Esophagus squamous epithelium (tissue), 5 donors: Measurements from ENCODE around the gene YIPF6. TPM values are rescaled to one million over a fixed set of nuclear protein-coding genes. Genes with fewer than 3 reads are reported as not detected.
"Not testable (repeated sequence)": the region's sequence is repeated elsewhere in the genome, so short reads cannot be mapped to it uniquely, and the experiment has no call there.

Source experiments
- DNase-seq: peaks from one replicate; lab custom pipeline; 2025; lab: John Stamatoyannopoulos, UW
- H3K27ac ChIP-seq, 4 donors: fragments of 200-600 bp; sonication (generic); one replicate each; pipeline ENCODE4 v1.5.1; 2016 to 2019; ENCODE audit warnings: mild to moderate bottlenecking in 1 of 4
- H3K27me3 ChIP-seq, 4 donors: fragments of 200-600 bp; sonication (generic); 1 replicate in 3 of 4; 2 replicates in 1 of 4; pipeline versions ENCODE4 v1.5.1 to v1.6.0; 2017 to 2021; ENCODE audit warnings: antibody characterized with exemption in 1 of 4
- H3K36me3 ChIP-seq, 3 donors: fragments of 200-600 bp; sonication (generic); one replicate each; pipeline ENCODE4 v1.5.1; 2016 to 2019
- H3K4me1 ChIP-seq, 3 donors: fragments of 200-600 bp; sonication (generic); one replicate each; pipeline ENCODE4 v1.5.1; 2017 to 2019
- H3K4me3 ChIP-seq, 4 donors: fragments of 200-600 bp; sonication (generic); 1 replicate in 3 of 4; 2 replicates in 1 of 4; pipeline ENCODE4 v1.5.1; 2016 to 2019; ENCODE audit warnings: mild to moderate bottlenecking in 2 of 4, moderate library complexity in 1 of 4
- H3K9me3 ChIP-seq, 3 donors: fragments of 200-600 bp; sonication (generic); one replicate each; pipeline ENCODE4 v1.5.1; 2016 to 2019
- POLR2A ChIP-seq, 4 donors: fragments of 450-650 bp; IDR thresholded peaks; one replicate each; pipeline ENCODE4 v1.6.1; 2017; ENCODE audit warnings: antibody characterized with exemption in 4 of 4, mild to moderate bottlenecking in 4 of 4, moderate library complexity in 3 of 4
- WGBS, 2 donors: methylation state at CpG; one replicate each; pipeline ENCODE4 v1.1.5; 2018; 5-methylcytosine and 5-hydroxymethylcytosine counted together
- intact Hi-C: fragments of 100-400 bp; cut with DNase I; formaldehyde crosslinking; loops from one replicate; pipeline ENCODE4 v1.15.0; 2022
- total RNA-seq, 4 donors: library from RNA; depleted of rRNA; stranded (reverse); fragments of >200 nt; gene quantifications; one replicate each; pipeline ENCODE4 v1.1.0, GENCODE V29; 2016
- TF ChIP-seq, protein P1 (sequence below), 6 experiments: fragments of 450-650 bp in 4 of 6; fragments of 200-600 bp in 2 of 6; sonication (generic) in 2 of 6; IDR thresholded peaks; one replicate each; pipeline ENCODE4 v1.5.1; 2016 to 2019; ENCODE audit warnings: antibody characterized with exemption in 6 of 6, mild to moderate bottlenecking in 4 of 6, moderate library complexity in 4 of 6
- donor health status: DM: yes; HTN: yes; CAD: no.

YIPF6 gene
- total RNA-seq, 4 donors from 2014 or later: 14.8 to 22.0 (median 18.2) TPM

DNA sequence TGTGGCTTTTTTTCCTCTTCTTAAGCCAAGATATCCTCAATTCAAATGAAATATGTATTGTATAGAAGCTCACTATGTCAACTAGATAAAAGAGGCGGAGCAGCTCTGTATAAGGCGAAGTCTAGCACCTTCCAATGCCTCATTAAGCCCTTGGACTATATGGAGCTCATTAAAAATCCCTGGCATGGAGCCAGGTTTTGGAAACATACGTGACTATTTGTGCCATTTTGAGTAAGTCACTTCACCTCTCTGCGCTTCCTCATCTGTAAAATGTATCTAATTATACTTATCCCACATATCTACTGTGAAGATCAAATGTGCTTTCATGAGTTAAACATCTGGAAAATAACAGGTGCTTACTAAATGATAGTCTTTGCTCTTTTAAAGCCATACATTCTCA, 57.2 kb downstream of the YIPF6 start:
- H3K36me3 ChIP-seq: no peaks in the 10 kb centered on the region
- no peak overlapping the region for H3K4me3 ChIP-seq
- no peak overlapping the region for H3K27ac ChIP-seq
- TF ChIP-seq, protein P1, sequence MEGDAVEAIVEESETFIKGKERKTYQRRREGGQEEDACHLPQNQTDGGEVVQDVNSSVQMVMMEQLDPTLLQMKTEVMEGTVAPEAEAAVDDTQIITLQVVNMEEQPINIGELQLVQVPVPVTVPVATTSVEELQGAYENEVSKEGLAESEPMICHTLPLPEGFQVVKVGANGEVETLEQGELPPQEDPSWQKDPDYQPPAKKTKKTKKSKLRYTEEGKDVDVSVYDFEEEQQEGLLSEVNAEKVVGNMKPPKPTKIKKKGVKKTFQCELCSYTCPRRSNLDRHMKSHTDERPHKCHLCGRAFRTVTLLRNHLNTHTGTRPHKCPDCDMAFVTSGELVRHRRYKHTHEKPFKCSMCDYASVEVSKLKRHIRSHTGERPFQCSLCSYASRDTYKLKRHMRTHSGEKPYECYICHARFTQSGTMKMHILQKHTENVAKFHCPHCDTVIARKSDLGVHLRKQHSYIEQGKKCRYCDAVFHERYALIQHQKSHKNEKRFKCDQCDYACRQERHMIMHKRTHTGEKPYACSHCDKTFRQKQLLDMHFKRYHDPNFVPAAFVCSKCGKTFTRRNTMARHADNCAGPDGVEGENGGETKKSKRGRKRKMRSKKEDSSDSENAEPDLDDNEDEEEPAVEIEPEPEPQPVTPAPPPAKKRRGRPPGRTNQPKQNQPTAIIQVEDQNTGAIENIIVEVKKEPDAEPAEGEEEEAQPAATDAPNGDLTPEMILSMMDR (IDR thresholded peaks at IDR 0.05): no peak
- TF ChIP-seq POLR2A (IDR thresholded peaks at IDR 0.05): no peak
- H3K9me3 ChIP-seq: no peaks in the 10 kb centered on the region
- no peak for DNase-seq
- no peaks in the 10 kb centered on the region for H3K4me1 ChIP-seq
- WGBS, 2 donors: 75 to 77% methylated on average over 4 of the region's 4 CpGs
- intact Hi-C loops: no loop called here
- H3K27me3 ChIP-seq: no peaks in the 10 kb centered on the region

DNA sequence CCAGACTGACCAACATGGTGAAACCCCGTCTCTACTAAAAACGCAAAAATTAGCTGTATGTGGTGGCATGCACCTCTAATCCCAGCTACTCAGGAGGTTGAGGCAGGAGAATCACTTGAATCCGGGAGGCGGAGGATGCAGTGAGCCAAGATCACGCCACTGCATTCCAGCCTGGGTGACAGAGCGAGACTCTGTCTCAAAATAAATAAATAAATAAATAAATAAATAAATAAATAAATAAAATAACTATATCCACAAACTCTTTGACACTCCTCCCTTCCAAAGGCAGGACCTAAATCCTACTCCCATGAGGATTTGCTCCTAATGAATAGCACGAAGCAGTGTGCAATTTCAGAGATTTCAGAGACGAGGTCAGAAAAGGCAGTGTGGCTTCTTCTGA, 58.3 kb downstream of the YIPF6 start:
- H3K36me3 ChIP-seq, intact Hi-C loops, H3K4me3 ChIP-seq, H3K4me1 ChIP-seq, H3K27me3 ChIP-seq, DNase-seq, H3K27ac ChIP-seq, H3K9me3 ChIP-seq: not testable (repeated sequence)
- 90 to 91% methylated on average over 6 to 8 of the region's 8 CpGs for WGBS, 2 donors

GRCh38 chrX:68559905-68560304, 61.1 kb downstream of the YIPF6 start:
- H3K9me3 ChIP-seq, H3K27me3 ChIP-seq, H3K36me3 ChIP-seq, H3K4me1 ChIP-seq, intact Hi-C loops, DNase-seq, H3K4me3 ChIP-seq, H3K27ac ChIP-seq: not testable (repeated sequence)
- WGBS, 2 donors: 94 to 95% methylated on average over 3 to 4 of the region's 4 CpGs

DNA sequence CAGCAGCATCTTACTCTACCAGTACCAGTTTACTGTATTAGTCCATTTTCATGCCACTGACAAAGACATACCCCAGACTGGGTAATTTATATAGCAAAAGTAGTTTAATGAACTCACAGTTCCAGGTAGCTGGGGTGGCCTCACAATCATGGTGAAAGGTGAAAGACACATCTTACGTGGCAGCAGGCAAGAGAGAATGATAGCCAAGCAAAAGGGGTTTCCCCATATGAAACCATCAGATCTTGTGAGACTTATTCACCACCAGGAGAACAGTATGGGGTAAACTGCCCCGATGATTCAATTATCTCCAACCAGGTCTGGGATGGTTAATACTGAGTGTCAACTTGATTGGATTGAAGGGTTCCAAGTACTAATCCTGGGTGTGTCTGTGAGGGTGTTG, 69.3 kb downstream of the YIPF6 start:
- H3K9me3 ChIP-seq: no peaks in the 10 kb centered on the region
- no peak overlapping the region for H3K27ac ChIP-seq
- intact Hi-C loops: no loop called here
- WGBS, 2 donors: 61 to 82% methylated on average over 2 of the region's 2 CpGs
- H3K4me3 ChIP-seq: no peak overlapping the region
- TF ChIP-seq POLR2A (IDR thresholded peaks at IDR 0.05): no peak
- TF ChIP-seq, protein P1 (IDR thresholded peaks at IDR 0.05): no peak
- no peaks in the 10 kb centered on the region for H3K36me3 ChIP-seq
- no peaks in the 10 kb centered on the region for H3K4me1 ChIP-seq
- no peak for DNase-seq
- no peaks in the 10 kb centered on the region for H3K27me3 ChIP-seq

- Histone ChIP-seq H3K27ac (no peak overlapping the region), H3K4me1 (no peaks in the 10 kb centered on the region), H3K9me3 (no peaks in the 10 kb centered on the region), H3K4me3 (no peak overlapping the region), H3K36me3 (no peaks in the 10 kb centered on the region), H3K27me3 (no peaks in the 10 kb centered on the region)
- WGBS, 2 donors: 65 to 67% methylated on average over 4 of the region's 4 CpGs
- no peak for DNase-seq
- TF ChIP-seq, protein P1 (IDR thresholded peaks at IDR 0.05): no peak
- TF ChIP-seq POLR2A (IDR thresholded peaks at IDR 0.05): no peak
- intact Hi-C loops: no loop called here
Observed at GRCh38 chrX:68570598-68570997, 71.7 kb downstream of the YIPF6 start.

DNA sequence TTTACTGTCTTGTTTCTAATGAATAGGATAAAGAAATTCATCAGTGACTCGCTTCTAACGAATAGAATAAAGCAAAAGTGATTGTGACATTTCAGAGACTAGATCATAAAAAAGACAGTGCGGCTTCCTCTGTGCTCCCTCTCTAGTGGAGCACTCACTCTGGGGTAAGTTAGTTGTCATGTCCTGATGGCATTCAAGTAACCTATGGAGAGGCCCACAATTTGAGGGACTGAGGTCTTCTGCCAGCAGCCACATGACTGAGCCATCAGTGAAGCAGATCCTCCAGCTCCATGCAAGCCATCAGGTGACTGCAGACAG, 72.4 kb downstream of the YIPF6 start:
- no peaks in the 10 kb centered on the region for H3K36me3 ChIP-seq
- 55% methylated on average over 3 of the region's 3 CpGs; no CpG with 5 or more reads in 1 of the 2 donors for whole genome bisulfite sequencing, 2 donors
- no peaks in the 10 kb centered on the region for H3K9me3 ChIP-seq
- intact Hi-C loops: no loop called here
- H3K4me3 ChIP-seq: no peak overlapping the region
- H3K4me1 ChIP-seq: no peaks in the 10 kb centered on the region
- H3K27ac ChIP-seq: no peak overlapping the region
- H3K27me3 ChIP-seq: no peaks in the 10 kb centered on the region
- DNase-seq: no peak
- TF ChIP-seq, protein P1 (IDR thresholded peaks at IDR 0.05): no peak
- no peak for TF ChIP-seq POLR2A (IDR thresholded peaks at IDR 0.05)
